ENCODE results near the gene IZUMO4.

The IZUMO4 gene

GRCh38 chr19:2076526-2076944 is 20.2 kb upstream of the IZUMO4 start:
- no peak overlapping the region for H2AFZ ChIP-seq (ENCODE audit: low read length, unreplicated experiment)
- H3K27ac ChIP-seq (ENCODE audit: low read depth, low read length) = no peak overlapping the region
- H3K4me1 ChIP-seq (ENCODE audit: control insufficient read depth, insufficient read depth, low read length, unreplicated experiment) = no peaks in the 10 kb centered on the region
- no peaks in the 10 kb centered on the region for H3K79me2 ChIP-seq (ENCODE audit: control insufficient read depth, insufficient read depth, low read length, unreplicated experiment)
- H3K27me3 ChIP-seq (ENCODE audit: insufficient read depth, low read length) = no peaks in the 10 kb centered on the region
- no peak overlapping the region for H3K4me3 ChIP-seq (ENCODE audit: low read depth, low read length)
- no peaks in the 10 kb centered on the region for H3K36me3 ChIP-seq (ENCODE audit: insufficient read depth, low read length)

DNA sequence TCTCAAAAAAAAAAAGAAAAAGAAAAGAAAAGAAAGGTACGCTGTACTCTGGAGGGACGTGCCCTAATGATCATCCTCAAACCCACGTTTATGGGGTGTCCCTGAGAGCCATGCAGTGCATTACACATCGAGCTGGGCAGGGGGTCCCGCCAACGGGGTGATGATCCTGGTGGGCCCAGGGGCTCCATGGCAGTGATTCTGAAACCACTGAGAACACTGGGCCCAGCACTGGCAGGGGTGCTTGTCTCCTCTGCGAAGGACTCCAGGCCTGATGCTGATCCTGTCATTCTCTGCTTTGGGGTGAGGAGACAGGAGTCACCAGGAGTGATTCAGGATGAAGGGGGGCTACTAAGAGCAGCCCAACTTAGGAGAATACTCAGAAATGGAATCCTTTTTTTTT is 19.3 kb upstream of the IZUMO4 start:
- Histone ChIP-seq H3K27ac (ENCODE audit: low read depth, low read length) (no peak overlapping the region), H3K4me3 (ENCODE audit: low read depth, low read length) (no peak overlapping the region), H3K79me2 (ENCODE audit: control insufficient read depth, insufficient read depth, low read length, unreplicated experiment) (peaks cover 3% of the 10 kb centered on the region), H2AFZ (ENCODE audit: low read length, unreplicated experiment) (no peak overlapping the region), H3K4me1 (ENCODE audit: control insufficient read depth, insufficient read depth, low read length, unreplicated experiment) (no peaks in the 10 kb centered on the region), H3K36me3 (ENCODE audit: insufficient read depth, low read length) (no peaks in the 10 kb centered on the region), H3K27me3 (ENCODE audit: insufficient read depth, low read length) (no peaks in the 10 kb centered on the region)

DNA sequence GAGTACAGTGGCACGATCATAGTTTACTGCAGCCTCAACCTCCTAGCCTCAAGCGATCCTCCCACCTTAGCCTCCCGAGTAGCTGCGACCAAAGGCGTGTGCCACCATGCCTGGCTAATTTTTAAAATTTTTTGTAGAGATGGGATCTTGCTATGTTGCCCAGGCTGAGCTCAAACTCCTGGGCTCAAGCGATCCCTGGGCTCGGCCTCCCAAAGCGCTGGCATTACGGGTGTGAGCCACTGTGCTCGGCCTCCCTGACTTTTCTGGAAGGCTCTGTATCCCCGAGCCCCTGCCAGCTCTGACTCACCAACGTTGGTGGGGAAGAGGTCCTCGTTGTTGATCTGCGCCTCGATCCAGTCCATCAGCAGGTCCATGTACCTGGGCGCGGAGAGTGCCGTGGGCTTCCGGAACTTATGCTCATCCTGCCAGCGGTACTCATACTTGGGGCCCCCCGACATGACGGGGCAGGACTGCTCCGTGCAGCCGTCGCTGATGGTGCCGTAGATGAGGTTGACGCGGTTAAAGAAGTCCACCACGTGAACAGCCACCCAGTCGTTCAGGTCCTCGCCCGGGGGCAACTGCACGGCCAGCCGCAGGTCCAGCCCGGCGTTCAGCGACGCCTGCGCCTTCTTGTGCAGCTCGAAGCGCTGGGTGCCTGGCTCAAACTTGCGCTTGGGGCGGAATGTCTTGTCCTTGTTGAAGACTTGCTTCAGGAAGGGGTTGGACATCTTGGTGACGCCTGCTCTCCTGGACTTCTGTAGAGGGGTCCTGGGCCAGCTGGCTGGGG is 18.7 kb upstream of the IZUMO4 start:
- Histone ChIP-seq H3K27me3 (ENCODE audit: insufficient read depth, low read length) (no peaks in the 10 kb centered on the region), H3K4me3 (ENCODE audit: low read depth, low read length) (no peak overlapping the region), H3K36me3 (ENCODE audit: insufficient read depth, low read length) (no peaks in the 10 kb centered on the region), H3K79me2 (ENCODE audit: control insufficient read depth, insufficient read depth, low read length, unreplicated experiment) (peaks cover 3% of the 10 kb centered on the region), H3K4me1 (ENCODE audit: control insufficient read depth, insufficient read depth, low read length, unreplicated experiment) (no peaks in the 10 kb centered on the region), H2AFZ (ENCODE audit: low read length, unreplicated experiment) (no peak overlapping the region), H3K27ac (ENCODE audit: low read depth, low read length) (no peak overlapping the region)

DNA sequence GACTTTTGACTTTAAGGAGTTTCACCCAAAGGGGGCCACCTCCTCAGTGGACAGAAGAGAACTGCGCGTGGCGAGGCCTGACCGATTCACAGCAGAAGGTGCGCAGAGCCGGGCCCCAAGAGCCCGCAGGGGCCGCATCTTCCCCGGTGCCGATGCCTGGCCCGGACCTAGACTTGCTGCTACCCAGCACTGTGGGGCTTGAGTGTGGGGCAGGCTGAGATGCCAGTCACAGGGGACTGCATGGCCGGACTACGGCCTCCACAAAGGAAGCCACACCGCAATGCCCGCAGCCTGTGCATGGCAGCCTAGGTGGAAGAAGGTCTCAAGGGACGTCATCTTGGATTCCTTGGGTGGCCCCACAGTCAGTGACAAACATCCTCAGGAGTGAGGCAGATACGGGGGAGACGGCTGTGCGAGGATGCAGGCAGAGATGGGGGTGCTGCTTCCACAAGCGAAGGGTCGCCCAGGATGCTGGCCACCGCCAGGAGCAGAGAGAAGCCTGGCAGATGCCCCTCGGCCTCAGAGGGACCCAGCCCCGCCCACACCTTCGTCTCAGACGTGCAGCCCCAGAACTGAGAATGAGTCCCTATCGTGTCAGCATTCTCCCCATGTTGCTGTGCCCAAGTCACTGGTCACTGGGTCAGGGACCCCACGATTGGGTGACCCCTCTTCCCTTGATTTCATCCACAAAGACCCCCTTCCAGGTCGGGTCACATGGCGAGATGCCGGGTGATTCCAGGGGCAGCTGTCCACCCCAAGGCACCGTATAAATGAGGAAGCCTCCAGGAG is 17.4 kb upstream of the IZUMO4 start:
- no peak overlapping the region for H2AFZ ChIP-seq (ENCODE audit: low read length, unreplicated experiment)
- H3K4me1 ChIP-seq (ENCODE audit: control insufficient read depth, insufficient read depth, low read length, unreplicated experiment) = no peaks in the 10 kb centered on the region
- H3K4me3 ChIP-seq (ENCODE audit: low read depth, low read length) = no peak overlapping the region
- H3K27ac ChIP-seq (ENCODE audit: low read depth, low read length) = no peak overlapping the region
- peaks cover 3% of the 10 kb centered on the region for H3K79me2 ChIP-seq (ENCODE audit: control insufficient read depth, insufficient read depth, low read length, unreplicated experiment)
- no peaks in the 10 kb centered on the region for H3K36me3 ChIP-seq (ENCODE audit: insufficient read depth, low read length)
- H3K27me3 ChIP-seq (ENCODE audit: insufficient read depth, low read length) = no peaks in the 10 kb centered on the region

DNA sequence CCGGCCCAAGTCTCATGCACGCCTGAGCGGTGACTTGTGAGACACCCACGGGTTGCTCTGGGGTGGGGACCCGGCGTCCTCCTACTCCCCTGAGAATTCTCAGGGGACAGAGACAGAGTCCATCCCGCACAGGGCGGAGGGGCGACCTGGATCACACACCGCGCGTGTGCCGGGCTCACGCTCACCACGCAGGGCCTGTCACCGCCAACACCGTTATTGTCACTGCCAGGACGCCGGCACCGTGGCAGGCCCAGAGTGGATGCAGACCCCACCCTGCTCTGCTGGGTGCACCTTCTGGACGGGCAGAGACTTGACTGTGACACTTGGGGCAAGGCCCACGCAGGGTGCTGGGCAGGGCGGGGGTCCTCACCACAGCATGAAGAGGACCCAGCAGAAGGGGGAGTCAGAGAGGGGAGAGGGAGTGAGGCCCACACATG is 16.8 kb upstream of the IZUMO4 start:
- Histone ChIP-seq H3K4me3 (ENCODE audit: low read depth, low read length) (no peak overlapping the region), H3K4me1 (ENCODE audit: control insufficient read depth, insufficient read depth, low read length, unreplicated experiment) (no peaks in the 10 kb centered on the region), H3K79me2 (ENCODE audit: control insufficient read depth, insufficient read depth, low read length, unreplicated experiment) (peaks cover 3% of the 10 kb centered on the region)

GRCh38 chr19:2080336-2080988 is 16.3 kb upstream of the IZUMO4 start:
- no peaks in the 10 kb centered on the region for H3K4me1 ChIP-seq (ENCODE audit: control insufficient read depth, insufficient read depth, low read length, unreplicated experiment)
- H3K27me3 ChIP-seq (ENCODE audit: insufficient read depth, low read length) = no peaks in the 10 kb centered on the region
- H3K27ac ChIP-seq (ENCODE audit: low read depth, low read length) = no peak overlapping the region
- no peak overlapping the region for H3K4me3 ChIP-seq (ENCODE audit: low read depth, low read length)
- H3K79me2 ChIP-seq (ENCODE audit: control insufficient read depth, insufficient read depth, low read length, unreplicated experiment) = peaks cover 3% of the 10 kb centered on the region
- H2AFZ ChIP-seq (ENCODE audit: low read length, unreplicated experiment) = no peak overlapping the region
- H3K36me3 ChIP-seq (ENCODE audit: insufficient read depth, low read length) = no peaks in the 10 kb centered on the region

More for the DNA sequence above, 16.8 kb upstream of the IZUMO4 start:
- Histone ChIP-seq H3K27me3 (ENCODE audit: insufficient read depth, low read length) (no peaks in the 10 kb centered on the region), H3K36me3 (ENCODE audit: insufficient read depth, low read length) (no peaks in the 10 kb centered on the region), H2AFZ (ENCODE audit: low read length, unreplicated experiment) (no peak overlapping the region), H3K27ac (ENCODE audit: low read depth, low read length) (no peak overlapping the region)

DNA sequence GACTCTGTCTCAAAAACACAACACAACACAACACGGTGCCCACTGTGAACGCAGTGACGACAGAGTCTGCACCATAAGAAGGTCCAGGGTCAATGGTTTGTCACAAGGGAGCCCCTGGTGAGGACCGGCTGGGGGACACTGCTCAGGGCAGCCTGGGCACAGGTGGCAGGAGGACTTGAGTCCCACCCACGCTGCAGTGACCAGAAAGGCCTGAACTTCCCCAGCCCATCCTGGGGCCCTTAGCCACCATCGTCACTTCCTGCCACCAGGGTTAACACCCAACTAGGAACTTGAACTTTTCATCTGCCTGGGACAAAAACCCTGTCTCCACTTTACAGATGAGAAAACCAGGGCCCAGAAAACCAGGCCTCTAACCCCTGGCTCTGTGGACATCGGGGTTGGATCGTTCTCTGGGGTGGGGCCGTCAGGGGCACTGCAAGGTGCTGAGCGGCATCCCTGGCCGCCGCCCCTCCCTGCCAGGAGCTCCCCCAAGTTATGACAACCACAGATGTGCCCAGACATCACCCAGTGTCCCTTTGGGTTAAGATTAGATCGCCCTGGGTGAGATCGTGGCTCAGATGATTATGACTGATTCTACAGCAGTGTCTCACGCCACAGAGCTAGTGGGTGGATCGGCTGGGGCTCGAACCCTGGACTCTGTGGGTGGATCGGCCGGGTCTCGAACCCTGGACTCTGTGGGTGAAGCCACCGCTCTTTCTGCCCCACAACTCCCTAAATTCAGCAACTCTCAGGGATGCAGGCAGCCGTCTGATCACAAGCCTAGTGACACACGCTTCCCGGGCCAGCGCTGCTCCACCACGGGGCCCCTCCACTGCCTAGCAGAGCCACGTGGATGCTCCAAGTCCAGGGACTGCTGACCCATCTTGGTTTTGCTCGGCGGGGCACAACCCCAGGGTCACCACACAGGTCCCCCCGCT is 14.6 kb upstream of the IZUMO4 start:
- Histone ChIP-seq H3K36me3 (ENCODE audit: insufficient read depth, low read length) (no peaks in the 10 kb centered on the region), H3K79me2 (ENCODE audit: control insufficient read depth, insufficient read depth, low read length, unreplicated experiment) (peaks cover 6% of the 10 kb centered on the region)

GRCh38 chr19:2083174-2083854 is 13.4 kb upstream of the IZUMO4 start:
- Histone ChIP-seq H3K4me3 (ENCODE audit: low read depth, low read length) (no peak overlapping the region), H3K27me3 (ENCODE audit: insufficient read depth, low read length) (no peaks in the 10 kb centered on the region), H3K27ac (ENCODE audit: low read depth, low read length) (no peak overlapping the region), H2AFZ (ENCODE audit: low read length, unreplicated experiment) (no peak overlapping the region), H3K4me1 (ENCODE audit: control insufficient read depth, insufficient read depth, low read length, unreplicated experiment) (peaks cover 11% of the 10 kb centered on the region), H3K36me3 (ENCODE audit: insufficient read depth, low read length) (no peaks in the 10 kb centered on the region), H3K79me2 (ENCODE audit: control insufficient read depth, insufficient read depth, low read length, unreplicated experiment) (peaks cover 17% of the 10 kb centered on the region)

More for the DNA sequence above, 14.6 kb upstream of the IZUMO4 start:
- Histone ChIP-seq H3K4me1 (ENCODE audit: control insufficient read depth, insufficient read depth, low read length, unreplicated experiment) (peaks cover 3% of the 10 kb centered on the region), H3K27me3 (ENCODE audit: insufficient read depth, low read length) (no peaks in the 10 kb centered on the region), H3K27ac (ENCODE audit: low read depth, low read length) (no peak overlapping the region), H3K4me3 (ENCODE audit: low read depth, low read length) (no peak overlapping the region), H2AFZ (ENCODE audit: low read length, unreplicated experiment) (no peak overlapping the region)

GRCh38 chr19:2084993-2085720 is 11.6 kb upstream of the IZUMO4 start:
- H3K4me3 ChIP-seq (ENCODE audit: low read depth, low read length) = no peak overlapping the region
- peaks cover 27% of the 10 kb centered on the region for H3K4me1 ChIP-seq (ENCODE audit: control insufficient read depth, insufficient read depth, low read length, unreplicated experiment)
- no peaks in the 10 kb centered on the region for H3K27me3 ChIP-seq (ENCODE audit: insufficient read depth, low read length)
- no peaks in the 10 kb centered on the region for H3K36me3 ChIP-seq (ENCODE audit: insufficient read depth, low read length)
- no peak overlapping the region for H2AFZ ChIP-seq (ENCODE audit: low read length, unreplicated experiment)
- H3K27ac ChIP-seq (ENCODE audit: low read depth, low read length) = no peak overlapping the region
- H3K79me2 ChIP-seq (ENCODE audit: control insufficient read depth, insufficient read depth, low read length, unreplicated experiment) = peaks cover 31% of the 10 kb centered on the region

All from ACC112 (cell line).